HuH-7 (cell line): ENCODE measurements around the gene MSL1.

Experiments
- DNase-seq: peaks from one replicate; pipeline ENCODE4 v3.0.0; 2011; ENCODE audit warnings: low spot score

Gene MSL1, protein sequence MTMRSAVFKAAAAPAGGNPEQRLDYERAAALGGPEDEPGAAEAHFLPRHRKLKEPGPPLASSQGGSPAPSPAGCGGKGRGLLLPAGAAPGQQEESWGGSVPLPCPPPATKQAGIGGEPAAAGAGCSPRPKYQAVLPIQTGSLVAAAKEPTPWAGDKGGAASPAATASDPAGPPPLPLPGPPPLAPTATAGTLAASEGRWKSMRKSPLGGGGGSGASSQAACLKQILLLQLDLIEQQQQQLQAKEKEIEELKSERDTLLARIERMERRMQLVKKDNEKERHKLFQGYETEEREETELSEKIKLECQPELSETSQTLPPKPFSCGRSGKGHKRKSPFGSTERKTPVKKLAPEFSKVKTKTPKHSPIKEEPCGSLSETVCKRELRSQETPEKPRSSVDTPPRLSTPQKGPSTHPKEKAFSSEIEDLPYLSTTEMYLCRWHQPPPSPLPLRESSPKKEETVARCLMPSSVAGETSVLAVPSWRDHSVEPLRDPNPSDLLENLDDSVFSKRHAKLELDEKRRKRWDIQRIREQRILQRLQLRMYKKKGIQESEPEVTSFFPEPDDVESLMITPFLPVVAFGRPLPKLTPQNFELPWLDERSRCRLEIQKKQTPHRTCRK

DNA sequence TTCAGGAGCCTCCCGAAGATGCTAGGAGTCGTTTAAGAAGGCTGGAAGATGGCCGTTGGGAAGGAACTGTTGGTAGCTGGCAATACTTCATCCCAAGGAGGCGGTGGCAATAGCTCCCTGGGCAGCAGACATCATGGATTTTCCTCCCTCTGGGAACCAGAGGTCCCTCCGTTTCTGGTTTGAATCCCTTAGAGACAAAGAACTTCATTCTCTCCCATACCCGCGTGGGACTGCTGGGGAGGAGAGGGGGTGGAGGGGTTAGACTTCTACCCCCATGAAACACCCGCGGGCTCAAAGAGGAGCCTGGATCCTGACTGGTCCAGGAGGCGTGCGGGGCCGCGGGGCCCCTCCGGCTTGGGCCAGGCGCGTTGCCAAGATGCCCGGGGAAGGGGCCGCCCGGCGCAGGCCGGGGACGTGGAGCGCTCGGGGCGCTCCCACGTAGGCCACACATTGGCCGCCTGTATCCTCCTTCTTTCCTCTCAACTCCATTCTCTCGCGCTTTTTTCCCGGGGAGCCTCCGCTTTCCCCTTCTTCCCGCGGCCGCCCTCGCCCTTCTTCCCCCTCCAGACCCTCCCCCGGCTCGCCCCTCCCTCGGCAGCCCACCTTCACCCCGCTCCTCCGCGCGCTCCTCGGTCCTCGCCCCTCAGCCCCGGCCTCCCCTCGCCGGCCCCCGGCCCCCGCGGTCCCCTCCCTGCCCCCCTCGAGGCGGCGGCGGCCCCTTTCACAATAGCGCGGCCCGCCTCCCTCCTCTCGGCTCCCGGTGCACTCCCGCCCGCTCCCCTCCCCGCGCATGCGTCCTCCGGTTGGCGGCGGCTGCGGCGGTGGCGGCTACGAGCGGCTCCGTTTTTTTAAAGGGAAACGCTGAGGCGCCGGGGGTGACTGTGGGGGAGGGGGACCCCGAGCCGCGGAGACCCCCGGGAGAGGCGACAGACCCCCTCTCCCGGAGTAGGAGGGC lies at the start of gene MSL1:
Gene MSL1, plus strand, starts transcription at position 791 of the 955 bp plus-strand sequence. CDS start 642 bp downstream, outside the sequence.
- DNase-seq = peak; percentile 86

DNA sequence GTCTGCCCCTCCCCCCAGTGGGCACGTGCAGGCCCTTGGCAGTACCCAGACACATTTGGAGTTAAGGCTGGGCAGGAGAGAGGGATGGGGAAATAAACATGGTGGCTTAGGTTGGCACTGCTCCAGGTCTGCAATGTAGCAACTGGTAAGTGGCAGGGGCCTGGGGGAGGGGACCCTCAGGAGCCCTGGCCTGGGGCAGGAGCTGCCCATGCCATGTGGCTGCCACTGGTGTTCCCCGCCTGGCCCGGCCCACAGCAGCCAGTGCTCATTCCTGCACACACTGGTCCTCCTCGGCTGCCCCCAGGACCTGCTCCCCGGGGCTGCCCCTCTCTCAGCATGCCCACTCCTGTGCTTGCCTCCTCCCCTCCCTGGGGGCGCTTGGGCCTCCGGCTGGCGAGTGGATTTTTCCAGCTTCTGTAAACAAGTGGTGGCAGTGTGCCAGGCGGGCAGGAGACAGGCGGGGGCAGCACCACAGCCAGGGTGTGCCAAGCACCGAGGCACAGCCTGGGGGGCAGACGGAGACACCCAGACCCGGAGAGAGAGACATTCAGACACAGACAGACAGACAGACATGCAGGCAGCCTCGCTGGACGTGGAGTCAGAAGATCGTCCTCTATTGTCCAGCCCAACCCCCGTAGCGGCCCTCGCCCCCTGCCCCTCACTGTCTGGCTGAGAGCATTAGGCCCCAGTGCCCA lies 49.6 kb upstream of the MSL1 start:
- no peak for DNase-seq

DNA sequence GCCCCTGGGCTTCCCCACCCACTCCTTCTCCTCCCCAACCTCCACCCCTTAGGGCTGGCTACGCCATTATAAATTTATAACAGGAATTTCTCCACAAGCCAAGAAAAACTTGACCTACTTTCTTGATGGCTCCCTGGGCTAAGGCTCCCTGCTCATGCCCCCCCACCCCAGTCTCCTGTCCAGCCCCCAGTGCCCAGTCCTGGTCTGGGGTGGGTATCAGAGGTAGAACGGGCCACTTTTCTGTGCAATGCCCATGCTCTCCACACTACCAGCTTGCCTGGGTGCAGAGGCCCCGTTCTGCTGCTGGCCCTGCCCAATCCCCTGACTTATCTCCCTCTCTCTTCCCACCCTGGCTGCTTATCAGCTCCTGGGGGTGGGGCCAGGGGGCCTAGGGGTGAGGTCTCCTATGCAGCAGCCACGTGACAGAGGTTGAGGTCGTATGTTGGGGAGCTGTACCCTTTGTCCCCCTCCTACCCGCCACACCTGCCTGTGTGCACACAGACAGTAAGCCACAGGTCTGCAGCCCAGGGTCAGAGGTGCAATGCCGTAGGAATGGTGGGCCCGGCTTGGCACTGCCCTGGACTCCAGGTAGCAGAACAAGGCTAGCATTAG lies 48.9 kb upstream of the MSL1 start:
- no peak for DNase-seq

DNA sequence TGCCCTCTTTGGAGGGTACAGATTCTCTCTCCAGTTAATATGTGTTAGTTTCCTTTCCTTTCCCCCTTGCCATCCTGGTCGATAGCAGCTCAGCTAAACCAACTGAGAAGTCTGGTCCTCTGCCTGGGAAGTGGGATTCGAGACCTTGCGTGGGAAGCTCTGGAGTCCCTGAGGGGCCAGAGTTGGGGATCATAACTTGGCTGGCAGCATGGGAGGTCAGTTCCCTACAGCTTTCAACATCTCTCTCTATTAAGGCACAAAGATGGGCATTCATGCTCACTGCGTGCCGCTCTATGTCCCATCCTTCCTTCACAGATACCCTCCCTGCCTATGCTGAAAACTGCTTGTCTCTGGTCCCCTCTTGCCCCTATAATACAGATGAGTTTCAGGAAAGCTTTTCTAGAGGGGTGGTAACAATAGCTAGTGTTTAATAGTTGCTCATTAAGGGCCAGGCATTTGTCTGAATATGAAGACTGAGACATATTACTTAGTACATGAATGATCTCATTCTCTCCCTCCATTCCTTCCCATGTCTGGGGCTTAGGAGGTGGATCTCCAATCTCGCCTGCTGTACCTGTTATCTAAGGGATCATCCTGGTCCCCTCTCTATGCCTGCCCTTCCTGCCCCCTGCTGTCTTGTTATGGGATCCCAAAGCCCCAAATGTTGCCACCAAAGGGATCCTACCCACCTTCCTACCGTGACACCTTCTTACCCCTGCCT lies 48.2 kb upstream of the MSL1 start:
- no peak for DNase-seq

DNA sequence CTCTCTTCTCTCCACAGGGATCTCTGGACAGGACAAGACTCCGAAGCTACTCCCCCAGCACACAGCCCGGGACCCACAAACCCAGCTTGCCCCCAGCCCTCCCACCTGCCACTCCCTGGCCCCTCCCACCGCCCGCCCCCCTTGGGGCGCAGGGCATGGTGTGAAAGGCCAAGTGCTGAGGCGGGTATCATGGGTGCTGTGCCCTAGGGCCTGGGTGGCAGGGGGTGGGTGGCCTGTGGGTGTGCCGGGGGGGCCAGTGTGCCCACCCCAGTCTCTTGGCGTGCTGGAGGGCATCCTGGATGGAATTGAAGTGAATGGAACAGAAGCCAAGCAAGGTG lies 47.6 kb upstream of the MSL1 start:
- DNase-seq = no peak

DNA sequence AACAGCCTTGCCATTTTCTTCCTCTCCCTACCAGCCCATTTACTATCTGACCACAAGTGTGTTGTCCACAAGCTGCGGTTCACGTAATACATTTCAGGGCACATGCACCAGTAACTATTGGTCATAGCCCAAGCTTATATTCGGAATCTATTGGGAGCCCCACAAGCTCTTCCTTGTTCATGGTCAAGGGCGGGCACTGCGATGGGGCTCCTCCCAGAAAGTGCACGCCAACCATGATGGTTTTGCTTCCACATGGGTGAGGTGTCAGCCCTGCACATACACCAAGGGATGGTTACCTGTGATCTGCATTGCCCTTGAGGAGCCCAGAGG lies 46.9 kb upstream of the MSL1 start:
- DNase-seq = no peak

DNA sequence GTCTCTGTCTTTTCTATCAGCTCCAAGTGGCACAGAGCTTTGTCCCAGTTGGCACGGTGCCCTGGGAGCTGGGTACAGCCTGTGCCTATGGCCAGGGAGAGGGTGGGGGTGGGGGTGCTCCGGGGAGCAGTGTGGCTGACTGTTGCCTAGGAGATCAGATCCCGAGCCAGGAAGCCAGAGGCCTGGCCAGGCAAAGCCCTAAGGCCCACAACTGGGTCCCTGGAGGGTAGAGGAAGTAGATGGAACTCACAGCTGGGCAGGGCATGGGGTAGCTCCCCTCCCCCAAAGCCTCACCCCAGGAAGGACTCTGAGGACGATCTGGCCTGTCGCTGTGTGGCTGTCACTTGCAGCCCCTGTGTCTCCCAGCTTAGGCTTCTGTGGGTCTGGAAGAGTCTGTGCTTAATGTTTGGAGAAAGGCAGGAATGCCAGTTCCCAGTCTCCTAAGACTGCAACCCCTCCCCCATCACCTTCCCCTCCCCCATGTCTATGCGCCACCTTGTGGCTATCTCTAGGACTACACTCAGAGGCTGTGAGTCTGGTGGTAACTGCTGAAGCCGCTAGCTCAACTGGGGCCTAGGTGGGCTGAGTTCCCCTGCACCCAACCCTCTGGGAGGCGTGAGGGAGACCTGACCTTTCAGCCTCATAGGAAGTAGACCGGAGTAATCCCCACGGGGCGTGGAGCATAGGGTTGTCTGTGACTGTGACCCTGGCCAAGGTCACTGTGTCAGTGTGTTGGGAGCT lies 46.4 kb upstream of the MSL1 start:
- peak; percentile 75 for DNase-seq

DNA sequence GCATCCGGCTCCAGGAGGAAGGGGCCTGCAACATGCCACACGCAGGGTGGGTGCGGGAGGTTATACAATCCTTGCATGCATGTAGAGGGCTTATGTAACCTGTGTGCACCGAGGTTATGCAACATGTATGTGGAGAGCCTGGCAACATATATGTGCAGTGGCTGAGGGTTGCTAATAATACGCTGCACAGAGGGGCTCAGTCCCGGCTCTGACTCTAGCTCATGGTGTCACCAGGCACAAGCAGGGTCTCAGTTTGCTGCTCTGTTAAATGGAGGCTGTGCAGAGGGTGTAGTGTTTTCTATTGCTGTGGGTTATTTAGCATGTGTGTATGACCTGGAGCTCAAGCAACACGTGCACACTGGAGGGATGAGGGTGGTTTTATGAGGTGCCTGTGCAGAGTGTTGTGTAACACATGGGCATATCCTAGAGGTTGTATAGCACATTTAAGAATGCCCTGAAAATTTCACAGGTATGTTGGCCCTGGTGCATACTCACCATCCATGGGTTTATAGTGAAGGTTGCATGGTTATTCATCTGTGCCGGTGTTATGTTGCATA lies 45.8 kb upstream of the MSL1 start:
- DNase-seq = no peak

DNA sequence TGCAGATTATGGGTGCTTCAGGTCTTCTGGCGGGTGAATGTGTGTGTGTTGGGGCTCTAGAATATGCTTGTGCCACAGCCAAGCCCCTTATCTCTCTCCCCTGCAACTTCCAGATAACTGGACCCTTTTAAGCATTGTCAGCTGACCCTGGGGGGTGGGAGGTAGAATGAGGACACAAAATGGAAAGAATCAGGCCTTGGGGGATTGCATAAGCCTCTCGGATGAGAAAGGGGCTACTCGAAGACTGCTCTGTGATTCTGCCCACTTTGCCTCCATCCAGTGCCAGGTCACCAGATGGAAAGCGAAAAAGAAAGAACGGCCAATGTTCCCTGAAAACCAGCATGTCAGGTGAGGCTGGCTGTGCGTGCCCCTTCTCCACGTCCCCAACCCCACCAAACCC lies 45.2 kb upstream of the MSL1 start:
- no peak for DNase-seq

DNA sequence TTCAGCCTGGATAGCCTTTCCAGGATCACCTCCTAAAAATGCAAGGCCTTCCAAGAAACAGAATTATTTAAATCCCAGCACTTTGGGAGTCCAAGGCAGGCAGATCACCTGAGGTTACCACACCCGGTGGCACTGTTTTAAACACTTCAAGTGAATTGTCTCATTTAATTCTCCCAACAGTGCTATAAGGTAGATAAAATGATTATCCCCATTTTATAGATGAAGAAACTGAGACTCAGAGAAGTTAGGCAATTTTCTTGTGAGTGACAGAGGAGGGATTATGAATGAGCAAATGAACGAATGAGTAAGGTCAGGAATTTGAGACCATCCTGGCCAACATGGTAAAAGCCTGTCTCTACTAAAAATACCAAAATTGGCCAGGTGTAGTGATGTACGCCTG lies 42.2 kb upstream of the MSL1 start:
- DNase-seq = no peak

DNA sequence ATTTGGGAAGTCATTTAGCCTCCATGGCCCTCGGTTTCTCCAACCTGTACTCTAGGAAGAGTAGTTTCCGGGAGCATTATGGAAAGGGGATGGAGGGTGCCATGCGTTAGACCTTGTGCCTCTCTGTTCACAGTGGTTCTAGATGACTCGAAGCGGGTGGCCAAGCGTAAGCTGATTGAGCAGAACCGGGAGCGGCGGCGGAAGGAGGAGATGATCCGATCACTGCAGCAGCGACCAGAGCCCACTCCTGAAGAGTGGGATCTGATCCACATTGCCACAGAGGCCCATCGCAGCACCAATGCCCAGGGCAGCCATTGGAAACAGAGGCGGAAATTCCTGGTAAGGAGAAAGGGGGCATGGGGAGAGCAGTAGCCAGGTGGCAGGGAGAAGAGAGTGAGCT lies 37.3 kb upstream of the MSL1 start:
- DNase-seq = no peak

DNA sequence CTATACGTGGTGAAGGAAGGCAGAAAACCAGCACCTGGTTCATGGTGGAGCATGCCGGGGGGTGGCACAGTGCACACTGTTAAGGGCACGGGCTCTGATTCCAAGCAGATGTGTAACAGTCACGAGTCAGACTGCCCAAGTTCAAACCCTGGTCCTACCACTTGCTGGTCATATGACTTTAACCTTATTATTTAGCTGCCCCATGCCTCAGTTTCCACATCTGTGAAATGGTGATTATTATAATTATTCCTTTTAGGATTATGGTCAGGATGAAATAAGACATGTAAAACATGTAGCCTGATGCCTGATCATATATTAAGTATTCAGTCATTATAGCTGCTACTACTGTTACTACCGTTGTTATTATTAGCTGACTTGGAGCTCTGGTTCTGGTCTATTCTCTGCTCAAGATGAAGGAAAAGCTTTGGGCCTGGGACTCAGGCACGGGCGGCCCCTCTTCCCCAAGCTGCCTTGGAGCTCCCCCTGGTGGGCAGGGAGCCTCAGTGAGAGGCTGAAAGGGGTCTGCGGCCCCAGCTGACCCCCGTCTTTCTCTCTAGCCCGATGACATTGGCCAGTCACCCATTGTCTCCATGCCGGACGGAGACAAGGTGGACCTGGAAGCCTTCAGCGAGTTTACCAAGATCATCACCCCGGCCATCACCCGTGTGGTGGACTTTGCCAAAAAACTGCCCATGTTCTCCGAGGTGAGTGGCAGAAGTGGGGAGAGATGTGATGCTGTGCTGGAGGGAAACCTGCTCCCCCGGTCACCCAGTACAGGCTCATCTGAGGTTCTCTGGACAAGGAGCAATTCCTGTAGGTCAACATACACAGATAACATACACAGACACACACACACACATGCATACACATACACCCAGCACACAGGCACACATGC lies 35.4 kb upstream of the MSL1 start:
- DNase-seq = peak; percentile 80

DNA sequence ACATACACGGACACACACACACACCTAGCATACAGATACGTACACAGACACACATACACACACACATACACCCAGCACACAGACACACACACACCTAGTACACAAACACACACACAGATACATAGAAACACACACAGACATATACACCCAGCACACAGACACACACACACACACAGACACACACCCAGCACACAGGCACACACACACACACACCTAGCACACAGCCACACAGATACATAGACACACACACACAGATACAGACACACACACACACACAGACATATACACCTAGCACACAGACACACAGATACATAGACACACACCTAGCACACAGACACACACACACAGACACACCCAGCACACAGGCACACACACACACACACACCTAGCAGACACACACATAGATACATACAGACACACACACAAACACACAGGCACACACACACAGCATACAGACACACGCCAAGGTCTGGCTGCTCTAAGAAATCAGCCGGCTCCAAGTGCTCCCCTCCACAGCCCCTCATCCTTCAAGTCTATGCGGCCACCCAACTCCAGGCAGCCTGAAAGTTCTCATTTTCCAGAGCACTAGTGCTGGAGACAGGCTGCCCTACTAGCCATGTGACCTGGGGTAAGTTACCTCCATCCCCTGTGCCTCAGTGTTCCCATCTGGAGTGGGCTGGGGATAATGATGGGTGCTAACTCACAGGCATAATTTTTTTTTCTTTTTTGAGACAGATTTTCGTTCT lies 34.5 kb upstream of the MSL1 start:
- DNase-seq = no peak

DNA sequence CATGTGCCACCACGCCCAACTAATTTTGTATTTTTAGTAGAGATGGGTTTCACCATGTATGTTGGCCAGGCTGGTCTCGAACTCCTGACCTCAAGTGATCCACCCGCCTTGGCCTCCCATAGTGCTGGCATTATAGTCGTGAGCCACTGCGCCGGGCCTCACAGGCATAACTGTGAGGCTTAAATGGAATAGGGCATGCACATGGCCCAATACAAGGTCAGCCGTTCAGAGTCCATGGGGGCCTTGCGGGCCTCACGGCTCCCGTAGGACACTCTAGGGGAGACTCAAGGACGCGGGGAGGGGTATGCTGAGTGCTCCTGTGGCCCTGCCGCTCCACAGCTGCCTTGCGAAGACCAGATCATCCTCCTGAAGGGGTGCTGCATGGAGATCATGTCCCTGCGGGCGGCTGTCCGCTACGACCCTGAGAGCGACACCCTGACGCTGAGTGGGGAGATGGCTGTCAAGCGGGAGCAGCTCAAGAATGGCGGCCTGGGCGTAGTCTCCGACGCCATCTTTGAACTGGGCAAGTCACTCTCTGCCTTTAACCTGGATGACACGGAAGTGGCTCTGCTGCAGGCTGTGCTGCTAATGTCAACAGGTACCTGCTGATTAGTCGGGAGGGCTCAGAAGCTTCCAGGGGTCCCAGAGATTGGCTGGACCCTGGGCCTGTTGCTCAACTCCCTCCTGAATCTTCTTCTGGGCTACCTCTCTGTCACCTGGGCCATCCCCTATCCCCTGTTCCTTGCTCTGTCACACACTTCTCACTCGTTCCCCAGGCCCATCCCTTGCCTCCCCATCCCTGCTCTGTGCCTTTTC lies 33.7 kb upstream of the MSL1 start:
- no peak for DNase-seq

DNA sequence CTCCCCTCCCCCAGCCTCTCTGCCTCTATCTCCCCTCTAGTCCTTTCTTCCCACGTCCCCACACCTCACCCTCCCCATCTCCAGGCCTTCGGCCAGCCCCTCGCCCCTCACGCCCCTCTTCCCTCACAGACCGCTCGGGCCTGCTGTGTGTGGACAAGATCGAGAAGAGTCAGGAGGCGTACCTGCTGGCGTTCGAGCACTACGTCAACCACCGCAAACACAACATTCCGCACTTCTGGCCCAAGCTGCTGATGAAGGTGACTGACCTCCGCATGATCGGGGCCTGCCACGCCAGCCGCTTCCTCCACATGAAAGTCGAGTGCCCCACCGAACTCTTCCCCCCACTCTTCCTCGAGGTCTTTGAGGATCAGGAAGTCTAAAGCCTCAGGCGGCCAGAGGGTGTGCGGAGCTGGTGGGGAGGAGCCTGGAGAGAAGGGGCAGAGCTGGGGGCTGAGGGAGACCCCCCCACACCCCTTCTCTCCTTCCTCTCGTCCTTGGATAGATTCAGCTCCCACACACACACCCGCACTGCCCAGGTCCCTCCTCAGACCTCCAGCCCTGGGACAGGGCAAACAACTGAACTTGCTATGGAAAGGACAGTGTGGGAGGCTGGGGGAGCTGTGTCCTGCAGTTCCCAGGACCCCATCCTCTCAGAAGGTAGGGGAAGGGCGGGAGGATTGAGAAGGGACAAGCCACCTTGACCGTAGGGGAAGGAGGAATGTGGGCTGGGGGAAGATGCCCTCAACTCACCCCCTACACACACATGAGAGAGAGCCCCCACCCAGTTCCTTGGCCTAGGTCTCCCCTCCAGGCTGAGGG lies 32.5 kb upstream of the MSL1 start:
- DNase-seq = no peak
